HG02885 (cell line): ENCODE data around the gene NOC4L.

Source experiments
- ATAC-seq: cut with Tn5 transposase; IDR thresholded peaks from one replicate; pipeline ENCODE4 v1.9.1; 2021; ENCODE audit warnings: mild to moderate bottlenecking; ENCODE audit not compliant: unreplicated experiment, poor library complexity

Gene NOC4L

GRCh38 chr12:132154941-132155770 is 10.9 kb downstream of the NOC4L start:
- ATAC-seq: no peak

DNA sequence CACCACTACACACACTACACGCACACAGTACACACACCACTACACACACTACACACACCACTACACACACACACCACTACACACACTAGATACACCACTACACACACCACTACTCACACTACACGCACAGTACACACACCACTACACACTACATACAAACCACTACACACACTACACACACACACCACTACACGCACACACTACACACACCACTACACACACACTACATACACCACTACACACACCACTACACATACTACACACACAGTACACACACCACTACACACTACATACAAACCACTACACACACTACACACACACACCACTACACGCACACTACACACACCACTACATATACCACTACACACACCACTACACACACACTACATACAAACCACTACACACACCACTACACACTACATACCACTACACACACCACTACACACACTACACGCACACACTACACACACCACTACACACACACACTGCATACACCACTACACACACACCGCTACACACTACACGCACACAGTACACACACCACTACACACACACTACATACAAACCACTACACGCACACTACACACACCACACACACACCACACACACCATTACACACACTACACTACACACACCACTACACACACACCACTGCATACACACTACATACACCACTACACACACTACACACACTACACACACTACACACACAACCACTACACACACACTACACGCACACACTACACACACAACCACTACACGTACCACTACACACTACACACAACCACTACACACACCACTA is 11.7 kb downstream of the NOC4L start:
- ATAC-seq: no peak

GRCh38 chr12:132156573-132157325 is 12.5 kb downstream of the NOC4L start:
- ATAC-seq: no peak

DNA sequence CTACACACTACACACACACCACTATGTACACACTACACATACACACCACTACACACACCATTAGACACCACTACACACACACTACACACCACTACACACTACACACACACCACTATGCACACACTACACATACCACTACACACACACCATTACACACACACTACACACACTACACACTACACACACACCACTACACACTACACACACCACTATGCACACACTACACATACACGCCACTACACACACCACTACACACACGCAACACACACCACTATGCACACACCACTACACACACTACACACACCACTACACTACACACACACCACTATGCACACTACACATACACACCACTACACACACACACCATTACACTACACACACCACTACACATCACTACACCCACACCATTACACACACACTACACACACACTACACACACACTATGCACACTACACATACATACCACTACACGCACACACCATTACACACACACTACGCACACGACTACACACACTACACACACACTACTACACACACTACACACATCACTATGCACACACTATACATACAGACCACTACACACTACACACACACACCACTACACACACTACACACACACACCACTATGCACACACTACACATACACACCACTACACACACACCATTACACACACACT is 13.6 kb downstream of the NOC4L start:
- ATAC-seq: no peak

GRCh38 chr12:132158677-132159554 is 14.7 kb downstream of the NOC4L start:
- no peak for ATAC-seq

GRCh38 chr12:132159555-132160003 is 15.3 kb downstream of the NOC4L start:
- no peak for ATAC-seq

- ATAC-seq: no peak
Observed at GRCh38 chr12:132160016-132160415, 15.8 kb downstream of the NOC4L start.

- no peak for ATAC-seq
Observed at GRCh38 chr12:132160601-132161035, 16.4 kb downstream of the NOC4L start.

DNA sequence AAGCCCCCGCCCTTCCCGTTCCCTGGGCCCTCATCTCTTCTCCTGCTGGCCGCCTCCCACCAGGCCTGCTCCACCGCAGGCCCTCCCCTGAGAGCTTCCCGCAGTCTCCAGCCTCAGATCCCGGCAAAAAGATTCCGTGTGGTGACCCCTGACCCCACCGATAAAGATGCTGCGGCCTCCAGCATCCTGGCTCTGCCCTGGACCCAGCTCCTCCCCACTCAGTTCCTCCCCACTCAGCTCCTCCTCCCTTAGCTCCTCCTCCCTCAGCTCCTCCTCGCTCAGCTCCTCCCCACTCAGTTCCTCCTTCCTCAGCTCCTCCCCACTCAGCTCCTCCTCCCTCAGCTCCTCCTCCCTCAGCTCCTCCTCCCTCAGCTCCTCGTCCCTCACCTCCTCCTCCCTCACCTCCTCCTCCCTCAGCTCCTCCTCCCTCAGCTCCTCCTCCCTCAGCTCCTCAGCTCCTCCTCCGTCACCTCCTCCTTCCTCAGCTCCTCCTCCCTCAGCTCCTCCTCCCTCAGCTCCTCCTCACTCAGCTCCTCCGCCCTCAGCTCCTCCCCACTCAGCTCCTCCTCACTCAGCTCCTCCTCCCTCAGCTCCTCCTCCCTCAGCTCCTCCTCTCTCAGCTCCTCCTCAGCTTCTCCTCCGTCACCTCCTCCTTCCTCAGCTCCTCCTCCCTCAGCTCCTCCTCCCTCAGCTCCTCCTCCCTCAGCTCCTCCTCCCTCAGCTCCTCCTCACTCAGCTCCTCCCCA is 17.0 kb downstream of the NOC4L start:
- ATAC-seq: no peak

- ATAC-seq: no peak
Observed at GRCh38 chr12:132161796-132162507, 17.7 kb downstream of the NOC4L start.

DNA sequence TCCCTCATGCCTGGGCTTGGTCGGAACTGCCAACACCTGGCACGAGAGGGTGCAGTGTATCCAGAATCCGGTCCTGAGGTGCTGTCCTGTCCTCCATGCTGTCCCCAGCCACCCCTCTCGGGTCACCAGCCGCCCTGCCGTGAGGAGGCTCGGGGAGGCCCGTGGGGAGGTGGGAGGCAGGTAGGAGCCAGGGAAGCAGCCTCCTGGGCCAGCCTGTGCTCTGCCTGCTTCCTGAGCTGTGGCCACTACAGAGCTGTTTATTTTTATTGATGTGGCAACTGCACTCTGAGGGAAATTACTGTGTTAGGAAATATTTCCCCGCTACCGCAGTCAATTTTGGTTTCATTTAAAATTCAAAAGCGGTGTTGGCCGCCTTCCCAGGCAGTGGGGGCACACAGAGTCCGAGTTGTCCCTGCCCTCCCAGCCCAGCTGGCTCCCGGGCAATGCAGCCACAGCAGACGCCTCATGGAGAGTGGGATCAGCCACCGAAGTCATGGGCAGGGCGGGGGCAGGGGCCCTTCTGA is 18.3 kb downstream of the NOC4L start:
- ATAC-seq: no peak

GRCh38 chr12:132163041-132163910 is 19.0 kb downstream of the NOC4L start:
- ATAC-seq: no peak

- no peak for ATAC-seq
Observed at GRCh38 chr12:132163911-132164288, 19.6 kb downstream of the NOC4L start.

- no peak for ATAC-seq
Observed at GRCh38 chr12:132164426-132164825, 20.2 kb downstream of the NOC4L start.

DNA sequence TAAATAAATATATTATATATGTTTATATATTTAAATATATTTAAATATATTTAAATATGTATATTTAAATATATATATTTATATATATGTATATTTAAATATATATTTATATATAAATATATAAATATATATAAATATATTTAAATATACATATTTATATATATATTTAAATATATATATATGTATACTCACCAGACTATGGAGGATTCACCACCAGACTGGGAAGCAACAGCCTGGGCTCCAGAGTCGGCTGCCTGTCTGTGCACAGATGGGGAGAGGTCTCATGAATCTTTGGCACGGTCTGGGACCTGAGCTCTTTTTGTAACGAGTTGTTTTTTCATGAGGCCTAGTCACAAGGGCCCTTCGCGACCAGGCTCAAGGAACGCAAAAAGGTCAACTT is 21.3 kb downstream of the NOC4L start:
- ATAC-seq: no peak

DNA sequence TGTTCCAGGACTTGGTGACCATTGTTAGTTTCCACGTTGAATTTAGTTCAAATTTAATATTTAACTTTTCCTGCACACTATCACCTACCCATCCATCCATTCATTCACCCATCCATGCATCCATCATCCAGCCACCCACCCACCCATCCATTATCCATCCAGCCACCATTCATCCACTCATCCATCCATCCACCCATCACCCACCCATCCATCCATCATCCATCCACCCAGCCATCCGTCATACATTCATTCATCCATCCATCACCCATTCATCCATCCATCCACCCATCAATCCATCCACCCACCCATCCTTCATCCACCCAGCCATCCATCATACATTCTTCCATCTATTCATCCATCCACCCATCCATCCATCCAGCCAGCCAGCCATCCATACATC is 21.8 kb downstream of the NOC4L start:
- ATAC-seq: no peak
